ENCODE data around the gene RAB7B.

GRCh38 chr1:205927247-205927646 is 75.9 kb downstream of the RAB7B start:
- TF ChIP-seq EZH2 (IDR thresholded peaks at IDR 0.05; ENCODE audit: borderline replicate concordance, low read length) (no peak), CTCF (conservative IDR thresholded peaks at IDR 0.05 in 1 of 2, IDR thresholded peaks at IDR 0.05 in 1 of 2; ENCODE audit: extremely low read depth in 1 of 2, insufficient read depth in 1 of 2, low read depth in 1 of 2, low read length in 2 of 2) (no peak)
